HG03025 (cell line): ENCODE measurements around the gene AK2.
"Not testable (repeated sequence)": the region's sequence is repeated elsewhere in the genome, so short reads cannot be mapped to it uniquely, and the experiment has no call there.

Experiments
- ATAC-seq: cut with Tn5 transposase; IDR thresholded peaks from one replicate; pipeline ENCODE4 v1.9.1; 2021; ENCODE audit warnings: mild to moderate bottlenecking, moderate library complexity; ENCODE audit not compliant: unreplicated experiment, low FRiP score

AK2 gene

DNA sequence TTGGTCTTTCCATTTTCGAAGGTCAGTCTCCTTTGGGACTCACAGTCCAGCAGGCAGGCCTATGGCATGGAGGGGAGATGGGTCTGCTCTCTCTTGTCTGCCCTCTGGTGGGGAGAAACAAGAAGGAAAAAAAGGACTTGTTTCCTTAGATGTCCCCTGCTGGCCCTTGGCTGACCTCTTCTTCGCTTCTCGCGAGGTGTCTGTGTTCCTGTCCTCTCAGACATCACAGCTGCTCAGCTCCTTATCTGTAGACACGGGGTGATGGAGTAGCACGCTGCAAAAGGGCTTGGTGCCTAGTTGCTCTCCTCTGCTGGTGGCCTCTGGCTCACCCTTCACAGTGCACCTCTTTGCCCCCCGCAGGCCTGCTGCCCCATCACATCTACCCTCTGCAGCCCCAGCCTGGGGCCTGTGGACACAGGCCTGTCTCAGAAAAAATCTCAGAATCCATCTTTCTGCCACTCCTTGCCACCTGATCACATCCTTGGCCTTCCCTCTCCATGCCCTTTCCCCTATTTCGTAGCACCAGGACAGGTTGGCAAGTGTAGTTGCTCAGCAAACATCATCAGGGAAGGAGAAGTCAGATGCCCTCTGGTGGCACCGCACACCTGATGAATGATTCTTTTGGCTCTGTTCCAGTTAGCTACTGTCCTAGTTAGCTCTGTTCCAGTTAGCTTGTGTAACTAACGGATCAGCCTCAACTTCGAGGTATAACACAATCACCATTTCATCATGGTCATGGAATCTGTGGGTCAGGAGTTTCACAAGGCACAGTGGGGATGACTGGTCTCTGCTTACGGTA lies 18.7 kb upstream of the AK2 start:
- ATAC-seq: no peak

DNA sequence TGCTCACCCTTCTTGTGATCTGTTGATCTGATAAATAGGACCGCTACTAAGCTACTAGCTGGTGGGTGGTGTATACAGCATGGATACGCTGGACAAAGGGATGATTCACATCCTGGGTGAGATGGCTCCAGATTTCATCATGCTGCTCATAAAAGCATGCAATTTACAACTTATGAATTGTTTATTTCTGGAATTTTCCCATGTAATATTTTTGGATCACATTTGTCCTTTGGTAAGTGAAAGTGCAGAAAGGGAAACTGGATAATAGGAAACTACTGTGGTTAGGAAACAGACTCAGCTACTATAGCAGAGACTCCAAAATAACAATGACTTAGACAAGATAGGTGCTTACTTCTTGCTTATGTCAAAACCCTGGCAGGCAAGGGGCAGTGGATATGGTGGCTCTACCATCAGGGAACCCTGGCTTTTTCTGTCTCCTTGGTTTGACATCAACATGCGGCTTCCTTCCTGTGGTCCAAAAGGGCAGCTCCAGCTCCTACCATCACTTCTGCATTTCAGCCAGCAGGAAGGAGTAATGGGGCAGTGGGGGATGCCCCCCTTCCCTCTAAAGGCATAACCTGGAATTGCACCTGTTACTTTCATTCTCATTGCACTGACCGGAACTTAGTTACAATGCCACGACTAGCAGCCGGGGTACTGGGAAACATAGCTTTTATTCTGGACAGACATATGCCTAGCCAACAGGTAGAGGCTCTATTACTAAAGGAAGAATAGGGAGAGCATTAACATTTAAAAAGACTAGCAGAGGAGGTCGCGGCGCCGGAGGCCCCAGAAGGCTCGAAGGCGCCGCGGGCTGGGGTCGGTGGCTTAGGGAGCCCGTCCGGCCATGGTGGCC lies 13.8 kb upstream of the AK2 start:
- no peak for ATAC-seq

DNA sequence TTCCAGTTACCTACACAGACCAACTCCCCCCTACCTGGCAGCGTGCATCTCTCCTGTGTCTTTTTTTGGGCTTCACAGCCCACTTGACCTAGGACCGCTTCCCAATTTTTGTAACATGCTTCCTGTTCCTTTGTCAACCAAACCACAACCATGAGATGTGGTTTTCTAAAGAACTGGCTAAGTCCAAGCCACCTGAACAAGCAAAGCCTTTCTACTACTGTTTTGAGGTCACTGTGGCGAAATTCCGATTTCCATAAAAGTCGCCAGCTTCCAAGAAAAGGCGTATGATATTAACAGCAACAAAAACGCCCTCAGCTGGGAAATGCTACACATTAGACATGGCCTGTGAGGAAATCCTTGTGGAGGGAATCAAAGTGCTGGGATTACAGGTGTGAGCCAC lies 12.7 kb upstream of the AK2 start:
- no peak for ATAC-seq

DNA sequence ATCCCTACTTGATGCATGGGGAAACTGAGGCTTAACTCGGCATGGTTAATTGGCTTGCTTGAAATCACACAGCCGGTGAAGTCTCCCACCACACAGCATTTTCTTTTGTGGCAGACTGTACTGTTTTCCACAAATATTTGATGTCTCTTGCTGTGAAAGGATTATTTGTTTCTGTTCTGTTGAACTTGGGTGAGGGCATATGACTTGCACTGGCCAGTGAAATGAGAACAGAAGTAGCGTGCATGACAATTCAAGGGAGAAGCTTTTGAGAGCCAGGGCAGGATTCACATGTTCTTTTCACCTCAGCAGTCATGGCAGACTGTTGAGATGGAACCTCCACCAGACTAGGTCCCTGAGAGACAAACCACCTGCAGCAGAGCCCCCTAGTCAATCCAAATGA lies 11.7 kb upstream of the AK2 start:
- no peak for ATAC-seq

DNA sequence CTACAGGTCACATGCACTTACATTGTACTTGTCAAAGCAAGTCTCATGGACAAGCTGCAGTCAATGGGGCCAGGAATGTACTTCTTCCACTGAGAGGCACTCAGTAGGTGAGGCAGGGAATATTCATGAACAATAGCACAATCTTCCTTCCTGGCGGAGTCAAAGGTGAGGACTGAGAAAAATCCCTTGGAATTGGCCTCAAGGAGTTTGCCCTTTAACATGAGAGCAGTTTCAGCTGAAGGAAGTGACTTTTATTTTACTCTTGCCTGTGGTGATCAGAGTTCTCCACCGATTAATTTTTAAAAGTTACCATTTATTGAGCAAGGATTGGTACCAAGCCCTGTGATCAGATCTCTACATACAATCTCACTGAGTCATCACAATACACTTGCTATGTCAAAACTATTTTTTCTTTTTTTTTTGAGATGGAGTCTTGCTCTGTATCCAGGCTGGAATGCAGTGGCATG lies 11.2 kb upstream of the AK2 start:
- ATAC-seq: no peak

DNA sequence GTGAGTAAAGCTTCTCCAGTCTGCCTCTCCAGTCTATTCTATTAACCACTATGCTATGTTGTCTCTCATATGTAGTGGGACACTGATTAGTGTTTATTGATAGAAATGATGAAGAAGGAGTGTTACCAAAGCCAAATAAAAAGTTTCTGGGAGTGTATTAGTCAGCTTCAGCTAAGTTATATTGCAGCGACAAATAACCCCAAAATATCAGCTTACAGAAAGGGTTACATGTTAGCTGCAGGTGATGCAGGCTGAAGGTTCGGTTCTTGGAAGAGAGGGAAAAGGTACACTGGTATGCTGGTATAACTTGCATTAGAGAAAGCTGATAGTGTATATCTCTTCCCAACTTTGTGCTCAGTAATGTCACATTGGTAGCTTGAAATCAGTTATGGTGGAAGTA lies 10.6 kb upstream of the AK2 start:
- no peak for ATAC-seq

DNA sequence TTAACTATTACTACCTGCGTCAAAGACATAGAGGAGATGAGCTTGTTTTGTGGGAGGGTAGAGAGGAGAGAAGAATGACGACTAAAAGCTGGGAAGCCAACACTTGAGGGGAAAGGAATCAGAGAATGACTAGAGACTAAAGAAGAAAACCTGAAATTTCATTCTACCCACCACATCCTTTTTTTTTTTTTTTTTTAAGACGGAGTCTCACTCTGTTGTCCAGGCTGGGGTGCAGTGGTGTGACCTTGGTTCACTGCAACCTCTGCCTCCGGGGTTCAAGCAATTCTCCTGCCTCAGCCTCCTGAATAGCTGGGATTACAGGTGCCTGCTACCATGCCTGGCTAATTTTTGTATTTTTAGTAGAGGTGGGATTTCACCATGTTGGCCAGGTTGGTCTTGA lies 9.6 kb upstream of the AK2 start:
- ATAC-seq: not testable (repeated sequence)

DNA sequence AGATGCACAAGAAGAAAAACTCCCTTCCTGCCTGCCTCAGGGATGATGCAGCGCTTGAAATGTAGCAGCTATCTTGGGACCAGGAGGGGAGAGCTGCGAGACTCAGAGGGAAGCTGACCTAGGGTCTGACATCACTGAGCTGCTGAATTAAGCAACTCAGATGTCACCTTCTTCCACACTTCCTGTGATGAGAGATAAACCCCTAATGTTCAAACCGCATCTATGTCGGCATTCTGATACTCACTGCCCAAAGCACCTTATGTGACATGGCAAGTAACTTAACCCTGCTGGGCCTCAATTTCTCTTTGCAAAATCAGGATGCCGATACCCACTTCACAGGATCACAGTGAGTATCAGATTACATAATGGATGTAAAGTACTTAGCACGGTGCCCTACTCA lies 9.1 kb upstream of the AK2 start:
- no peak for ATAC-seq

DNA sequence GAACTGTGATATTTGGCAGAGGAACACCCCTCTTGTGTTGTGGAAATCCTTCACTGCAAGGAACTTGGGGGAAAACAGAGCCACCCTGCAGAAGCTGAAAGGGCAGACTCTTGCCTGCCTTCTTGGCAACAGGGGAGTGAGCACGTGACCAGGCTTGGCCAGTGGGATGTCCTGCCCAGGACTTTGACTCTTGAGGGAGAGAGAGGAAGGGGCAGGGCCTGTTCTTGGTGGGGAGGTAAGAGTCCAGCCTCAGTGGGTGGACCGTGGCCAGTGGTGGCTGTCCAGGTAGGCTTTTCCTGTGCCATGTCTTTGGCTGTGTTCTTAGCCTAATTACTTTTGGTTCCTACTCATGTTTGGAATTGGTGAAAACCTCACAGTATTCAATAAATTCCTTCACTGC lies 8.6 kb upstream of the AK2 start:
- ATAC-seq: no peak

DNA sequence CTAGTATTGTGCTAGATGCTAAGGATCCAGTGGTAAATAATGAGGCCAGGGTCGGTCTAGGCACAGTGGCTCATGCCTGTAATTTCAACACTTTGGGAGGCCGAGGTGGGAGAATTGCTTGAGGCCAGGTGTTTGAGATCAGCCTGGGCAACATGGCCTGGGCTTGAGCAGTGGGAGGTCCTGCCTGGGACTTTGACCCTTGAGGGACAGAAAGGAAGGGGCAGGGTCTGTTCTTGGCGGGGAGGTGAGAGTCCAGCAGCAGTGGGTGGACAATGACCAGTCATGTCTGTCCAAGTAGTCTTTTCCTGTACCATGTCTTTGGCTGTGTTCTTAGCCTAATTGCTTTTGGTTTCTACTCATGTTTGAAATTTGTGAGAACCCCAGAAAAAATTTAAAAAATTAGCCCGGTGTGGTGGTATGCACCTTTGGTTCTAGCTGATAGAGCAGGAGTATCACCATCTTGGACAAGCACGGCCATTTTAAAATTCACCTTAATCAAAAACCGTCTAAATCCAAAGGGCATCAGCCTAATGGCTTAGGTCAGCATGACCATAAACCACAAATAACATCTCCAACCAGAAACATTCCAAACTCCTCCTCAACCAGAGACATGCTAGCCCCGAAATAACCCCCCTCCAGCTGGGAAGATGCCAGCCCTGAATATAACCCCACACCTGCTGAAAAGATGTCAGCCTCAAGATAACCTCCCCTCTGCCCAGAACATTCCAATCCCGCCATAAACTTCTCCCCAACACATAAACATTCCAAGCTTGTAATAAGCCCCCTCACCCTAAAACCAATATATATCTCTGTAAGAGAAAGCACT lies 6.8 kb upstream of the AK2 start:
- no peak for ATAC-seq

DNA sequence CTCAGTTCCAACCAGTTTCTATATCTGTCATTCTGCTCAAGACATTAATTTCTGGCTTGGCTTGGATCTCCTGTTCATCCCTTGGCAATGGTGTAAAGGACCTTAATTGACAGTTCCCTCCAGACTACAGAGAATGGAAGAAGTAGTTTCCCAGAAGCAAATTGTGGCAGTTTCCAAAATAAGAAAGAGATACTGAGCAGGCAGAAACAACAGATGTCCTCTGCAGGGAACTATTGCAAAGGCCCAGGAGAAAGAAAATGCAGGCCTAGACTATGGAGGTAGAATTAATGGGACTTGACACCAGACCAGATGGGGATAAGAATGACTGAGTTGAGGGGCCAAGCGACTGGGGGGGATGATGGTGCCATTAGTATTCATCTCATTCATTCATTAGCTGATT lies 6.1 kb upstream of the AK2 start:
- no peak for ATAC-seq

DNA sequence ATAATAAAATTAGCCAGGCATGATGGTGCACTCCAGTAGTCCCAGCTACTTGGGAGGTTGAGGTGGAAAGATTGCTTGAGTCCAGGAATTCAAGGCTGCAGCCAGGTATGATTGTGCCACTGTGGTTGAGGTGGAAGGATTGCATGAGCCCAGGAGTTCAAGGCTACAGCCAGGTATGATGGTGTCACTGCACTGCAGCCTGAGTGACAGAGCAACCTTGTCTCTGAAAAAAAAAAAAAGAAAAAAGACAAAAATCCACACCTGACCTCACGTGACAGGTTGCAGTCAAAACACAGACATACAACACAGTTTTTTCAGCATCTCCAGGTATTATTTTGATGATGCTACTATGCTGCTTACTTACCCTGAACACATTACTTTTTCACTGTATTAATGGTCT lies 4.3 kb upstream of the AK2 start:
- ATAC-seq: no peak

DNA sequence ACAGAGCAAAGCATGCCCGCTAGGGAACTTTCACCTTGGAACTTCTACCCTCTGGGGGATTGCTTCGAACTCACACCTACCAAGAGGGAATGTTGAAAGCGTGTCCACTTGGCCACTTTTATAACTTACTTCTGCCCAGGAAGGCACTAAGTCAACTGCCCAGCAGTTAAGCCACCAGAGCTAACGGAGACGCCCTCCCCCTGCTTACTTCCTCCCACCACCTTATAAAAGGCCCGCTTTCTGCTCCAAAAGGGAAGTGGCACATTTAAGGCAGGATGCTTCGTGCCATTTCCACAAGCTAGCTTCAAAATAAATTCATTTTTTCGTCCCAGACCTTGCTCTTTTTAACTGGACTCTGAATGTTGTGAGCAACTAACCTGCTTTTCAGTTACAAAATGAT lies 3.2 kb upstream of the AK2 start:
- ATAC-seq: no peak

DNA sequence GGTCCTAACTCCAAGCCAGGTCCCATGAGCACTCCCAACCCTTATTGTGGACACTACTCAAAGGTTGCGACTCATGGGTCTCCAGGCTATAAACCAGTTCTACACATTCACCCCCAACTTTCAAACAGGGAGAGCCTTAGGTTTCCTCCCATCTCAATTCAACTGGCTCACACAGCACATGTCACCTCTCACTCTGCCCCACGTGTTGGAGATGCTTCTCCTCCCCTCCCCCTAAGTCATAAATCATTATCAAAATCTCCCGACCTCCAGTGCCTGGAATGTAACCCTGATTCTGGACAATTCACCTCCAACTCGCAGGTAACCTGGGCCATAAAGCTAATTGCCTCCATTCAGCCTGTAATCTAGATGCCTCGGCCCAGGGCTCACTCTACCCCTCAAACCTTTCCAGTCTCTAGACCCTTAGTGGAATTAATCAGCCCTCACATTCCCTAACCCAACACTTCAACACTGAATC lies 595 bp downstream of the AK2 start:
- ATAC-seq: no peak

DNA sequence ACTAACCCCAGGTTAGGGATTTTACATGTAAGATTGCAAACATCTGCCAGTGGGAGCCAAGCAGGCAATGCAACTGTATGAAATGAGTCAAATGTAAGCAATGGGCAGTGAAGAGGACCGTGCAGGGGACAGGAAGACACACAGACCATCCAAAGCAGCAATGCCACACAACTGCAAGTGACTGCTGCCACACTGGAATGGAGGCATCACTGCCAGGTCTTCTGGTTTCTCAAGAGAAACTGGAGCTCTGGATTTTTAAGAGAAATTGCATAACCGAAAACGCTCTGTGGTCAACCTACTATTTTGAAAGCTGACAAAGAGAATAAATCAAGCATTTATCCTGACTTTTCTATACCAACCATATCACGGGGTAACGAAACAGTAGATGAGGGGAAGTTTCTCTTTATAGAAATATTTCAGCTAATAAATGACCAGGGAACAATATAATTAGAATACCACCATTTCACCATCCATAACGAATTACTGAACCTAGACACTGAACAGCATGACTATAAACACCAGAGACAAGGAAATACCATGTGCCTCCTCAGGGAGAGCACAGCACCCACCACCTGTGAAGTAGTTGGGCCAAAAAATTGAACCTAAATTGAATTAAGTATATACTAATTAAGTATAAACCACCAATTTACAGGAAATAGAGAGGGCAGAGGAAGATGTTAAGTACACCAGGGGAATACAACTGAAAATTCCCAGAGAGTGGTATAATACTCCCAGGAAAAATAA lies 4.4 kb downstream of the AK2 start:
- no peak for ATAC-seq

DNA sequence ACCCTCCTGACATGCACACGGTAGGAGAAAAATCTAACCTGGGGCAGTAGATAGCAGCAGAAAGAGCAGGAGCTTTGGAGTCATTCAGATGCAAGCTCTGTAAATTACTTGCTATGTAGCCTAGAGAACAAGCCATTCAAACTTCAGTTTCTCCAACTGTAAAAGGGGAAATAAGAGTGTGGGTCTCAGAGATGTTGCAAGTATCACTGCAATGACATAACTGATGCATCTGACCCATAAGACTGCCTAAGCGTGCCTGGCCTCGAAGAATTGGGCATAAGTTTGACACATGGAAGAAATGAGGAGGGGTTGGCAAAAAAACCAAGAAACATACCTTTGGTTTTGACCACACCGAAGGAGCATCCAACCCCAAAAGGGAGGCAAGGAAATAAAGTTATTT lies 5.2 kb downstream of the AK2 start:
- no peak for ATAC-seq

DNA sequence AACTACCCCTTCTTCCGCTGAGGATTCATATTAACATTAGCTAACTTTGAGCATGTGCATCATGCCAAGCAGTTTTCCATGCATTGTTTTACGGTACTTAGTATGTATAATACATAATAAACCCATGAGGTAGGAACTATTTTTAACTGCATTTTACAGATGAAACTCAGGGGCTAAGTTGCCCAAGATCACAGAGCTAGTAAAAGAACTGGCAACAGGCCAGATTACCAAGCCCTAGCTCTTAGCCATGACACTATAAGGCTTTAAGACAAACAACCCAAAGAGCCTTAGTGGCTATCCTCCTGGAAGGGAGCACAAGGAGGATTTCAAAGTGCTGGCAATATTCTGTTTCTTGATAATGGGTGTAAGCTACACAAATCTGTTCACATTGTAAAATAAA lies 6.1 kb downstream of the AK2 start:
- ATAC-seq: no peak

DNA sequence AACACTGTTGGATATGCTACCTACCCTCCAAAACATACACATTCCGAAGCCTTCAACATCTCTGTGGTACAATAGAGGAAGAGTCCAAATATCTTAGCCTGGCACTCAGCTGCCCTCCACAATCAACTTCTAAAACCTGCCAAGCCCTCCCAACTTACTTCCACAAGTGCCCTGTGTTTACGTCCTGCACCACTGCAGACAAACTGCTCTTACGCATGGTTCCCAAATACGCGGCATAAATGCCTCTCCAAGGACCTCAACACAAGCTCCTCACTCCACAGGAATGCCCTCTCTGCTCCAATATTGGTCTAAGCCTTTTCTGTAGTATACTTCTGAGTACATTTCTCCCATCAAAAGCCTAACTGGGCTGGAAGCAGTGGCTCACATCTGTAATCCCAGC lies 6.8 kb downstream of the AK2 start:
- ATAC-seq: no peak

DNA sequence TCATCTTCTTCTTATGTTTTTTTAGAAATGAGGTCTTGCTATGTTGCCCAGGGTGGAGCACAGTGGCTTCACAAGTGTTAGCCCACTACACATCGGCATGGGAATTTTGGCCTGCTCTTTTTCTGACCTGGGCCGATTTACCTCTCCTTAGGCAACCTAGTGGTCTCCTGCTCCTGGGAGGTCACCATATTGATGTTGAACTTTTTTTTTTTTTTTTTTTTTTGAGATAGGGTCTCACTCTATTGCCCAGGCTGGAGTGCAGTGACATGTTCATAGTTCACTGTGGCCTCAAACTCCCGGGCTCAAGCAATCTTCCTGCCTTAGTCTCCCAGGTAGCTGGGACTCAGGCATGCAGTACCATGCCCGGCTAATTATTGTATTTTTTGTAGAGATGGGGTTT lies 7.5 kb downstream of the AK2 start:
- ATAC-seq: no peak

DNA sequence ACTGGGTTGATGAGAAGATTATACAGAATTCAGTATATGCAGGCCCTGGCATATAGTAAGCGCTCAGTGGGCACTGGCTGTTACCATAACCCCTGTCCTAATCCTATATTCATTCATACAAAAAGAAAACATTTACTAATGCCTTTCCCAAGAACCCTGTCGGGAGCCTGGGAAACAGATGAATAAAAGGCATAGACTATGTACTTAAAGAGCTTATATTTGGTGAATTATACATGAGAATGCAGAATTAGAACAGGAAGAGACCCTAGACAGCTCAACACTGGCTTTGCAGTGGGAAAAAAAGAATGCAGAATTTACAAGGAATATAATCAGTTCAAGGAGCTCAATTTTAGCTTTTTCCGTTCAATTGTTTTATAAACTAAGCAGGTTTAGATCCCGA lies 10.9 kb downstream of the AK2 start:
- ATAC-seq: no peak
